ENCODE data around the gene CRHR1.
A peak's percentile ranks its signal among the peaks of the same experiment; 100 is the strongest.

CRHR1 gene

DNA sequence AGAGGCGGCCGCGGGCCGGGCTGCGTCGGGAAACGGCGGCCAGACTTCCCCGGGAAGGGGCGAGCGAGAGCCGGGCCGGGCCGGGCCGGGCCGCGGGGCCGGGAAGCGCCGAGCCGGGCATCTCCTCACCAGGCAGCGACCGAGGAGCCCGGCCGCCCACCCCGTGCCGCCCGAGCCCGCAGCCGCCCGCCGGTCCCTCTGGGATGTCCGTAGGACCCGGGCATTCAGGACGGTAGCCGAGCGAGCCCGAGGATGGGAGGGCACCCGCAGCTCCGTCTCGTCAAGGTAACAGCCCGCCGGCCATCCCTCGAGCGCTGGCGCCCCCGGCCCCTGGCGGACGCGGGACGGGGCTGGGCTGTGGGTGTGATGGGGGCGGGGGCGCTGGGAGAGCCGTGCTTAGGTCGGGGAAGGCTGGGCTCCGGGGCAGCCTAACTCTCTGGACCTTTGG is at the start of gene CRHR1:
Gene CRHR1, plus strand, starts transcription at position 28 of the 448 bp plus-strand sequence. Its CDS starts 225 bp downstream, at position 253.
- peak within 1 kb of the TSS; percentile 17 for H3K4me3 ChIP-seq (ENCODE audit: low read length)
- TF ChIP-seq CTCF (conservative IDR thresholded peaks at IDR 0.05; ENCODE audit: low read depth, low read length): no peak
- no peak for DNase-seq (ENCODE audit: low read depth)

GRCh38 chr17:45734598-45734997 is 49.5 kb upstream of the CRHR1 start:
- TF ChIP-seq CTCF (conservative IDR thresholded peaks at IDR 0.05; ENCODE audit: low read depth, low read length): no peak
- DNase-seq (ENCODE audit: low read depth): no peak
- no peak overlapping the region for H3K4me3 ChIP-seq (ENCODE audit: low read length)

GRCh38 chr17:45735488-45735887 is 48.6 kb upstream of the CRHR1 start:
- no peak for DNase-seq (ENCODE audit: low read depth)
- H3K4me3 ChIP-seq (ENCODE audit: low read length): no peak overlapping the region
- TF ChIP-seq CTCF (conservative IDR thresholded peaks at IDR 0.05; ENCODE audit: low read depth, low read length): no peak

DNA sequence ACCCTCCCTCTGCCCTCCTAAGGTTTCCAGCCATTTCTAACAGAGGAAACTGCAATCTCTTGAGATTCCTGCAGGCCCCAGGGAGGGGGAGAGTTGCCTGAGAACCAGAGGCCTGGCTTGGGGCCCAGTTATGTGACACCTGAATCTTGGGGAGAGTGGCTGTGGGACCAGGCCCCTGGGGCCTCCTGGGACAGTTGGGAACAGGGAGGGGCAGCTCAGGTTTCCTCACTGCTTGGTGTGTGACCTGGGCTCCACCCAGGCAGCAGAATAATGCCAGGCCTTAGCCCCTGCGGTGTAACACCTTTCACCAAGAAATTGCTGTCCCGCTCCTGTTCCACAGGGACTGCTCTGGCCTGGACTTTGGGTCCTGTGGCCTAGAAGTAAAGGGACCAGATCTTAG is 44.3 kb upstream of the CRHR1 start:
- TF ChIP-seq CTCF (conservative IDR thresholded peaks at IDR 0.05; ENCODE audit: low read depth, low read length): no peak

DNA sequence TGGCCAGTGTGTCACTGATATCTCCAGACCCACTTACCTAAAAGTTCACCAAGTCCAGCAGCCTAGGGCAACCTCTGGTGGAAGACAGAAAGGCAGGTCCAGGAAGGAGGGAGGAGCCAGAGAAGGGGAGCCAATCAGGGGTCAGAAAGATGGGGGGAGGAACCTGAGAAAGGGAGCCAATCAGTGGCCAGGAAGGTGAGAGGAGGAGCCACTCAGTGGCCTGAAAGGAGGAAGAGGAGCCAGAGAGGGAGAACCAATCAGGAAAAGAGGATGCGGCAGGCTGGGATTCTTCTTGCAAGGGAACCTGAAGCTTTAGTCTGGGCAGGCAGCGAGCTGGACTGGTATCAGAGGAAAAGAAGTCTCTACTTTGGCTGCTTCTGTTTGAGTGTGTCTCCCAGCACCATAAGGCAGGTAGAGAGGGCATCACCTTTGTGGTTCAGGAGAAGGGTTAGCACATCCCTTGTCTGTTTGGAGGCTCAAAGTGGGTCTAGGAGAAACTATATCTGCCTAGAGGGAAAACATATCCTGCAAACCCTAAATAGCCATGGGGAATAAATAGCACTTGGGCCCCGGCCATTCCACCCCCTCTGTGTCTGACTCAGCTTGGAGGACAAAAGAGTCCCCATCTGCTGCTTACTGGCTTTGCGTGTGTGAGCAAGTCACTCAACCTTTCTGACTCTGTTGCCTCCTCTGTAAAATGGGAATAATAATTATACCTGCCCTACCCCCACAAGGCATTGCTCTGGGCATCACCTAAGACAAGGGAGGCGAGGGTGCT is 43.4 kb upstream of the CRHR1 start:
- no peak overlapping the region for H3K4me3 ChIP-seq (ENCODE audit: low read length)
- TF ChIP-seq CTCF (conservative IDR thresholded peaks at IDR 0.05; ENCODE audit: low read depth, low read length): no peak
- DNase-seq (ENCODE audit: low read depth): no peak

More for the DNA sequence above, 44.3 kb upstream of the CRHR1 start:
- DNase-seq (ENCODE audit: low read depth): no peak
- no peak overlapping the region for H3K4me3 ChIP-seq (ENCODE audit: low read length)

DNA sequence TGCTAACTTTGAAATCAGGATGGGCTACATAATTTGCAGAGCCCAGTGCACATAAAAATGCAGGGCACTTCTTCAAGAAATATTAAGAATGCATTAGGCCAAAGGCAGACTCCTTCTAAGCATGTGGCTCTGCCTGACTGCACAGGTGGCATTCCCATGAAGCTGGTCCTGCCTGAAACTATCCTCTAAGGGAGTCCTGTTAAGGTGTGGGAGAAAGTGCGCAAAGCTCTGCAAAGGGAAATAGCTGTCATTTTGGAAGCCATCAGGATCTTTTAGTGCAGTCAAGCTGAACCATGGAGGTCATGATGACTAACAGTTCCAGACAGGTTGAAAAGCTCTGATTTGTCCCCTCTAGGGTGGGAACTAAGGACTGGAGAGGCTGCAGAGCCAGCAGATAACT is 41.9 kb upstream of the CRHR1 start:
- H3K4me3 ChIP-seq (ENCODE audit: low read length): no peak overlapping the region
- TF ChIP-seq CTCF (conservative IDR thresholded peaks at IDR 0.05; ENCODE audit: low read depth, low read length): no peak
- no peak for DNase-seq (ENCODE audit: low read depth)

Data from retinal pigment epithelial cell (primary cell).